Omental fat pad (tissue), 4 donors: ENCODE measurements around the gene FAM240A. TPM values are rescaled to one million over a fixed set of nuclear protein-coding genes. Genes with fewer than 3 reads are reported as not detected.

Experiments
- ATAC-seq: fragments of 150-250 bp; one replicate; pipeline ENCODE4 v1.9.1; 2016; ENCODE audit warnings: mild to moderate bottlenecking, moderate library complexity; ENCODE audit not compliant: low FRiP score
- DNase-seq: peaks from one replicate; pipeline ENCODE4 v3.0.0-alpha.2; 2019; ENCODE audit warnings: low spot score
- total RNA-seq, 4 donors: library from RNA; depleted of rRNA; stranded (reverse); fragments of >200 nt; gene quantifications; one replicate each; pipeline ENCODE4 v1.1.0, GENCODE V29; 2016
- TF ChIP-seq, protein P1 (sequence below), 3 donors: fragments of 450-650 bp; IDR thresholded peaks; one replicate each; pipeline ENCODE4 v1.5.1; 2016 to 2017; ENCODE audit warnings: antibody characterized with exemption in 3 of 3, mild to moderate bottlenecking in 3 of 3, moderate library complexity in 2 of 3

The FAM240A gene
- total RNA-seq, 4 donors from 2014 or later: not detected

DNA sequence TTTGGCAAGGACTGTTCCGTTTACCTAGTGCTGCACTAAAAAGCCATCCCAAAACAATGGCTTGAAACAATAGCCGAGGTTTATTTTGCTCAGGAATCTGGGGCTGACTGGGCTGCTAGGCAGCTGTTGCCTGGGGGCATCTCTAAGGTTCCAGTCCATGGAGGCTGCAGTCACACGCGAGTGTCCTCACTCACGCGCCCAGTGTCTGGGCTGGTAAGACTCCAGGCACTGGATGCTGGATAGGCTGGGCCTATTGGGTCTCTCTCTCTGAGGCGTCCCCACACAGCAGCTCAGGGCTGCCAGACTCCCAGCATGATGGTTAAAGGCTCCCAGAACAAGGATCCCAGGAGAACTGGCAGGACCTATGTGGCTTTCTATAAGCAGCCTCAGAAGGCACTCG, 47.0 kb downstream of the FAM240A start:
- TF ChIP-seq, protein P1, sequence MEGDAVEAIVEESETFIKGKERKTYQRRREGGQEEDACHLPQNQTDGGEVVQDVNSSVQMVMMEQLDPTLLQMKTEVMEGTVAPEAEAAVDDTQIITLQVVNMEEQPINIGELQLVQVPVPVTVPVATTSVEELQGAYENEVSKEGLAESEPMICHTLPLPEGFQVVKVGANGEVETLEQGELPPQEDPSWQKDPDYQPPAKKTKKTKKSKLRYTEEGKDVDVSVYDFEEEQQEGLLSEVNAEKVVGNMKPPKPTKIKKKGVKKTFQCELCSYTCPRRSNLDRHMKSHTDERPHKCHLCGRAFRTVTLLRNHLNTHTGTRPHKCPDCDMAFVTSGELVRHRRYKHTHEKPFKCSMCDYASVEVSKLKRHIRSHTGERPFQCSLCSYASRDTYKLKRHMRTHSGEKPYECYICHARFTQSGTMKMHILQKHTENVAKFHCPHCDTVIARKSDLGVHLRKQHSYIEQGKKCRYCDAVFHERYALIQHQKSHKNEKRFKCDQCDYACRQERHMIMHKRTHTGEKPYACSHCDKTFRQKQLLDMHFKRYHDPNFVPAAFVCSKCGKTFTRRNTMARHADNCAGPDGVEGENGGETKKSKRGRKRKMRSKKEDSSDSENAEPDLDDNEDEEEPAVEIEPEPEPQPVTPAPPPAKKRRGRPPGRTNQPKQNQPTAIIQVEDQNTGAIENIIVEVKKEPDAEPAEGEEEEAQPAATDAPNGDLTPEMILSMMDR (IDR thresholded peaks at IDR 0.05): no peak
- DNase-seq: no peak
- no peak for ATAC-seq

DNA sequence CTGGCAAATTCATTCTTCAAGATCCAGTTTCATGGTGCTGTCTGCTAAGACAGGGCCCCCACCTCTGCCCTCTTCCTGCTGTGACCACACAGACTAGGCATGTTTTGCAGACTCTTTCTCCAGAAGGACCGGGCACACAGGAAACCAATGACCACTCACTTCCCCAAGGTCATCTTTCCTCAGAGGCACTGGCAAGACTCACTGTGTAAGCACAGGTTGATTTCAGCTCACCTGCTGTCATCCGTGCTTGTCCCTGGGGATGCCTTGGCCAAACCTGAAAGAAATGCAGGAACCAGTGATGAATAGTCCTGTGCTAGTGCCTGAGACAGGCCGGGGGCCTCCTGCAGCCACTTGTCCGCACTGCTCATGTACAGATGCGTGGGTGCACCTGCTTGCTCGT, 47.7 kb downstream of the FAM240A start:
- DNase-seq: no peak
- ATAC-seq: no peak
- TF ChIP-seq, protein P1 (IDR thresholded peaks at IDR 0.05): no peak

DNA sequence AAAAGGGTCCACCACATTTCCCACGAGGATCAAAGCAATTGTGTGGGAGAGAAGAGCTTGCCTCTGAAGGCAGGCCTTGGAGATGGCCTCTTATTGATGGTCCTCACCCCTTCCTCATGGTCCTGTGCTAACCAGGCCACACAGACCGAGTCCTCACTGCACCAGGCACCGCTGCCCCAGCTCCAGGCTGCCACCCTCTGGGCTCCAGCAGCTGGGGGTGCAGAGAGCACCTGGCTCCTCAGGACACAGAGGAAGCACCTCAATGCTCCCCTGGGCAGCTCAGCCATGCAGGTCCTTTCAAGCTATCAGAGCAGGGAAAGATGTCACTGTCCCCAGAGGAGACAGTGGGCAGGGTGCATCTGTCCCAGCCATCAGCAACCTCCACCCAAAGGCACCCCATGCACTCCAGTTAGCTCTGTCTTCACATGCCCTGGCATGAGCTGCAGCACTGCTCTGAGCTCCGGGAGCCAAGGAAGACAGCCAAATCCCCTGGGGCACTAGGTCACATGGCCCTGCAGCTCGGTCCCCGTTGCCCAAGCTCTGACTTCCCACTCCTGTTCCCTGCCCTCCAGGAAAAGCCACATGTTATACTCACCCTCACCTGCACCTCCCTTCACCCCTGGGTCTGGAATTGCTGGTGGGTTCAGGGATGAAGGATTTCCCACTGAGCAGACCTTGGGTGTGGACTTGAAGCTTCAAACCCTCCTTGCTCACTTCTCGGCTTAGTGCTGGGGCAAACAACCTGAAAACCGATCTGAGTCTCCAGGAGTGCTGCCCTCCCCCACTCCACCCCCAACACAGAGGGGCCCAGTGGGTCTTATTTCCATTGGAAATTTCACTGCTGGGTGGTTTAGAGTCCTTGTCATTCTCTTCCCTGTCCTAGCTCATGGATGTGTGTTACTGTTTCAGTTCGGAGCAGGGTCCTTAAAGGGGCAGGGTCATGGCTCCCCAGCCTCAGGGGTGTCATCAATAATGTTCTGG, 48.5 kb downstream of the FAM240A start:
- TF ChIP-seq, protein P1 (IDR thresholded peaks at IDR 0.05): no peak
- DNase-seq (no peak), ATAC-seq (no peak)

DNA sequence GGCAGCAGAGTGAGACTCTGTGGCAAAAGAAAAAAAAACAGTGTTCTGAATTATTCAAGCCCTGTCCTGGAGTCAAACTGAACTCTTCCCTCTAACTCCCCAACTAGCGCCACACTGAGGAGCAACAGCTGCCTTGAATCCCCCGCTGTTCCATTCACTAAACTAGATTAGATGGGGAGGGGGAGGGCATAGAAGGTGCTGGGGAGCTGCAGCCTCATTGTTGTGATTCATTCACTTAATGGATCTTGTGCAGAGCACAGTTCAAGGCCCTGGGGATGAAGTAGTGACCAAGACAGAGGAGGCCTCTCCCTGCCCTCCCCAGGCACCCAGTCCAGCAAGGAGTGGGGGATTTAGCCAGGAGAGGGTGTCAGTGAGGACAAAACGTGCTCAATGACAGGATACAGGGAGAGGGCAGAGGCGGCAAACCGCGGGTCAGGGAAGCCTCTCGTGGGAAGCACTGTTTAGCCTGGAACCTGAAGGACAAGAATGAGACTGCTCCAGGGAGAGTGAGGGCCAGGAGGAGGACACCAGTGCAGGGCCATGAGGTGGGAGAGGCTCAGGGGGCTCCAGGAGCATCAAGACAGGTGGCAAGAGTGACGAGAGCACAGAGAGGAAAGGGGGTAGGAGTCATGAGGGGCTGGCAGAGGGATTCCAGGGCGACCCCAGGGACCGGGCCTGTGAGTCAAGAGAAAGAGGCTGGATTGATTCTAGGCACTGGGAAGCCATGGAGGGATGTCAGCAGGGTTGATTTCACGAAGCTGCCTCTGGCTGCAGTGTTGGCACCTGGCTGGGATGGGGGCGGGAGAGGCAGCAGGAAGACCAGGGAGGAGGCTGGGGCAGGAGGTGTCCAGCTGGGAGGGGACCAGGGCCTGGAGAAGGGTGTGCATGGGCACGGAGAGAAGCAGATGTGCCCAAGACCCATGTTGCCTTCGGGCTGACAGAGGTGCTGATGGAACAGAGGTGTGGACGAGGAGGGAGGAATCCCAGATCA, 49.7 kb downstream of the FAM240A start:
- TF ChIP-seq, protein P1 (IDR thresholded peaks at IDR 0.05): no peak
- DNase-seq (no peak), ATAC-seq (no peak)

DNA sequence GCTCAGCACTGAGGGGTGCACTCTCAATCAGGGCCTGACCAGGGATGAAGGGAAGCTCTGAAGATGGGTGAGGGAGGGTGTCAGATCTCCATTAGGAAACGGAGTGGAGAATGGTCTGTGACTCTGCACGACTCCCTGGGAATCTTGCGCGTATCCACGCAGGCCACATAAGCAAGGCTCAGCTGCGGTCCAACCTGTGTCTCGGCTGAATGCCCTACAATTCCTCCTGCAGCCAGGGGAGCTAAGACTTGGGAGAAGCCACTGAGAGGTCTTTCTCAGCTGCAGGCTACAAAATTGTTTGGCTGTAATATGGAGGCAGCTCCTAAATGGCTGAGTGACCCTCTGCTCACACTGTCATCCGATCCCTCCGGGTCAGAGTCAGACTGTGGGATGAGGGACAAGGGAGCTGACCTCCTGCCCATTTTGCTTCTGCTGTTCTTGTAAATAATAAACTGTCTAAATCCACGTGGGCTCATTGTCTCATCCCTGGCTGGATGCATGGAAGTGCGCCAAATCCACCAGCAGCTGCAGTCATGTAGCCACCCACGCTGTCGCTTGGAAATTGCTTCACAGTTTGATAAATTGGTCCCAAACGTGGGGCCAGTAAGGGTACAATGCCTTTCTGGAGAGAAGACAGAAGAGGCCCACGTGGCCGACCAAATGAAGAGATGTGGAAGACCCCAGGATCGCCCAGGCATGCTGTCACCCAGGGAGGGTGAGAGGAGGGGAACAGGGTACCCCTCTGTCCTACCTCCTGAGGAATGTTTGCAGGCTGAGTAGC, 50.6 kb downstream of the FAM240A start:
- DNase-seq: no peak
- TF ChIP-seq, protein P1 (IDR thresholded peaks at IDR 0.05): no peak
- ATAC-seq: no peak

DNA sequence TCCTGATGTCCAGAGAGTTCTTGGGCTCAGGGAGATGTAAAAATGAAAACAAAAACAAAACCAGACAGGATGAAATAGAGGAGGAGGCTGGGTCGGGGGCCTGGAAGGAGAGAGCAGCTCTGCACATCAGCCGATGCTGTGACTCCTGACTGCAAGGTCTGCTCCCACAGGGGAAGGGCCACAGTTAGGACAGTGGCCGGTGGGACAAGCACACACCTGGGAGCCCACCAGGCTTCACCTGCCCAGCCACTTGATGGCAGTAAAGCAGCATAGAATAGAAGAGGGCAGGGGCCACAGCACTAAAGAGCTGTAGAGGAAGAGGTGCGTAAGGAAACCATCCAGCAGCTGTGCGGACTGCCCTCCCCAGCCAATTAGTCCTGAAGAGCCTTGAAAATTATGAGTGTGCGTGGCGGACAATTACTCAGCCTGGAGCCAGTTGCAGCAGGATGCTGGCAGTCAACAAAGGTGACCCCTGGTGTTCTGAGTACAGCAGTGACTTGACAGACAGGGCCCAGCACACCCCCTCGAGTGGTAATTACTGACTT, 51.3 kb downstream of the FAM240A start:
- TF ChIP-seq, protein P1 (IDR thresholded peaks at IDR 0.05): no peak
- DNase-seq (no peak), ATAC-seq (no peak)
